Measurements from ENCODE around the gene ALLC.

The ALLC gene

DNA sequence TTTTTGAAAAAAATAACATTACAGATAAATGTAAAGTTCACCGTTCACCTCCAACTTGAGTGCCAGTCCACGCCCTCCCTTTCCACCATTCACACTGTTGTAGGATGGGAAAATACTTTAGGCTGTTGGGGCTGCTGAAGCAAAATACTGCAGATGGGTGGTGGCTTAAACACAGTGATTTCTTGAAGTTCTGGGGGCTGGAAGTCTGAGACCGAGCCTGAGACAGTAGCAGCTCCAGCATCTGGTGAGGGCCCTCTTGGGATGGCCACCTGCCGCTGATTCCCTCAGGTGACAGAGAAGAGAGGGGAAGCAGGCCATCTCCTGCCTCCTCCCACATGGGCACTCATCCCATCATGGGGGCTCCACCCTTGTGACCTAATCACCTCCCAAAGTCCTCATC lies 17.7 kb downstream of the ALLC start:
- in situ Hi-C loops (cut with MboI; ENCODE audit: low sequenced_read_pairs): no loop called here

DNA sequence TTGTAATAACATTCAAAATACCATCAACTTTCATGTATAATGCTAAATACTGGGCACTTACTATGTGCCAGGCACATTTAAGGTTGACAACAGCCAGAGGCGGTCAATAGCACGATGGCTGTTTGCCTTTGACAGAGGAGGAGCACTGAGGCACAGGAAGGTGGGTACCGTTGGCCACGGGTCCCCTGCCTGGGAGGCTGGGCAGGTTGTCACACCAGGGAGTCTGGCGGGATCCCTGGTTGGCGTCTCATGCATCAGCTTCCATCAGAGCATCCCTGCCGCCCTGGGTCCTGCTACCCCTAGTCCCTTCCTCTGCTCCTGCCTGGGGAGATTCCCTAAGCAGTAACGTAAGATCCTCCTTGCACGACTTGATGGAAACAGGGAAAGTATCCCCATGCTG lies 19.4 kb downstream of the ALLC start:
- in situ Hi-C loops (cut with MboI; ENCODE audit: low sequenced_read_pairs): no loop called here

DNA sequence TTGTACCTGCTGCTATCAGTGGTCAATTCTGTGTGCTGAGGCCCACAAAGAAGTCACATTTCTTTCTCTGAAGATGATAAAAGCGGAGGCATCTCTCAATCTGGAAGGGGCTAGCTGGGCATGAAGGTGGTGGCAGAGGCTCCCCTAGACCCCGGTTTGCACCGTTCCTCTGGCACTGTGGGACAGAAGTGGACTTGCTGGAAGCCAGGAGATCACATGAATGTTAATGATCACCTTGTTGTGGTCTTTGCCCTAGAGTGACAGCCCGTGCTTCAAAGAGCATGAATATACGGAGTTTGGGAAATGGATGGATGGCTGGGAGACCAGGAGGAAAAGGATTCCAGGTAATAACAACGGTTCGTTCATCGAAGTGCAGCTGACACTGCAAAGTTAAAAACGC lies 20.2 kb downstream of the ALLC start:
- in situ Hi-C loops (cut with MboI; ENCODE audit: low sequenced_read_pairs): no loop called here

DNA sequence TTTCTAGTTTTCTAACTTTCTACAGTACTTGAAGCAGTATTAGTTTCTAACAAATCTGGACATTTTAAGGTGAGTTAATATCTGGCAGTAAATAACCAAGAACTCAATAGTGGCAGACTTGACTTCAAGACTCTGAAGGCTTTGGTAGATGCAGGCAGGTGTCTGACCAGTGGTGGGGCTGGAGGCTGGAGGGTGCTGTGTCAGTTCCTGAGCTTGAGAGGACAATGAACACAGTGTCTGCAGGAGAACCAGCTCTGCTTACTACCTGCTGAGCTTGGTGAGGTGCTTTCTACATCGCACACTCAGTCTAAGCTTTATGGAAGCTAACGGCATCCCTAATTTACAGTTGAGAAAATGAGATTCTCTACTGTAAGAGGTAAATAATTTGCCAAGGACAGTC lies 21.2 kb downstream of the ALLC start:
- in situ Hi-C loops (cut with MboI; ENCODE audit: low sequenced_read_pairs): no loop called here

DNA sequence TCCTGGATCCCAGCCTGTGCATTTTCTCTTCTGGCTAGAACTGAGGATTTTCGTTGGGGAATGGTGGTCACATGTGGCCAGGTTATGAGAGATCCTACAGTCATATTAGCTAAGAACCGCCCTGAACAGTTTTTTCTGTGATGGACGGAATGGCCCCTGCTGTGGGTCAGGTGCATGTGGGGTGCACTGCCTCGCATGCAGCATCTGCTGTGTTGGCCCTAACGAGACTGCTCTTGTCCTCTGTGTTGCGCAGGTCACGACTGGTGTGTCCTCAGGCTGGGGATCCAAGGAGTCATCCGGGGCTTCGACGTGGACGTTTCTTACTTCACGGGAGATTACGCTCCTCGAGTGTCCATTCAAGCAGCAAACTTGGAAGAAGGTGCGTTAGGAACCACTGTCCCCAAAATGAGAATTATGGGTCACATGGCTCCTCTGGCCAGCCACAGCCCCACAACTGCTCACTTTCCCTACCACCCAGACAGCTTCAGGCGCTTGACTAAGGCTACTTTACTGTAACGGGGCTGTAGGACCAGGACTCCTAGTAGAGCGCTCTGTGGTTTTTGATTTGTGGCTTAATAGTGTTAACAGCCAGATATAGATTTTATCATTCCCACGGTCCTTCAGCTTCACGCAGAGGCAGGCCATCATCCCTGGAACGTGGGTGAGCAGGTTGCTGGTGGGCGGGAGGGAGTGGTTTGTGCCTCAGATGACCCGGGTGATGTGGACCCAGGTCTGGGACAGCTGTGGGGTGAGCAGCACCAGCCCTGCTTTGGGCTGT lies 21.8 kb downstream of the ALLC start:
- in situ Hi-C loops (cut with MboI; ENCODE audit: low sequenced_read_pairs): no loop called here

DNA sequence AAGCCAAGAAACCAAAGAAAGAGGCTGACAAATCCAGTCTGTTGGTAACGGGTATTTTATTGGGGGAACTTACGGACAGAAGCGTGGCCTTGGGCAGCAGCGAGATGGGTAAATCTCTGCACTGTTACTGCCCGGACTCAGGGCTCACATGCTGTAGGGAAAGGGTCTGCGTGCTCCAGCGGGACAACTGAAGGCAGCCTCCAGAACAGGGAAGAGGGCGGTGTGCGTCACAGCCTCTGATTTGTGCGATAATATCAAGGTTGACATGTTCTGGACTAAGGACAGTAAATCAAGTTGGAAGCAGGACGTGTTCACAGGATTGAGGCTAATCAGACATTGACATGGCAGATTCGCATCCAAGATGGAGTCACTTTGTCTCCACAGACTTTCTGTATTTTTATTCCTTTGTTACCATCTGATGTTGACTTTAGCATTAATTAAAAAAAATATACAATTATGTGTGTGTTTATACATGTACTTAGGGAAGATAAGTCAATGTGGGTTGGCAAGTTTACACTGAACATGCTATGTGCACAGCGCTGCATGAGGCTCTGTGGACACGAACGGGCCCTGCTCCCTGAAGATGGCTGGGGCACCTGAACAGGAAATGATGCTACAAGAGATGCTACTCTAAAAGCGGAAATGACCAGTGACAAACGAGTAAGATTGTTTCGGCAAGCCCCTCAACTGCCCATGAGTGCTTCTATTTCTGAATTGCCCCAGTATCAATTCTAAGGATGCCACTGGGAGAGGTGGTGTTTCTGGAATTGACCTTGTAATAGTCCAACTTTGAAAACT lies 22.7 kb downstream of the ALLC start:
- in situ Hi-C loops (cut with MboI; ENCODE audit: low sequenced_read_pairs): no loop called here

DNA sequence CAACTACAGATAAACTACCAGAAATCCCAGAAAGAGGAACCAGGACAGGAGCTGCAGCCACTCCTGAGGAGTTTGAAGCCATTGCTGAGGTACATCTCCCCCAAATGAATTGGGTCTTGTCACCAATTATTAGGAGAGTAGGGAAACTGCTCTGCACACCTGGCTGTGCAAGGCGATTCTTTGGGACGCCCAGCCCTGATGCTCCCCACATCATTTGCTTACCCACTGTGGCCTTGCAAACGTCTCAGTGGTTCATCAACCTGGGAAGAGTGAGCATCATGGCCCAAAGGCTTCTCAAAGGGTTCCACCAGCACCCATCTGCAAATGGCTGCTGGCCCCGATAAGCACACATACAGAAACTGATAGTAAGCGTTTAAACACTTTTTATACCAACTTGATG lies 23.6 kb downstream of the ALLC start:
- in situ Hi-C loops (cut with MboI; ENCODE audit: low sequenced_read_pairs): no loop called here

DNA sequence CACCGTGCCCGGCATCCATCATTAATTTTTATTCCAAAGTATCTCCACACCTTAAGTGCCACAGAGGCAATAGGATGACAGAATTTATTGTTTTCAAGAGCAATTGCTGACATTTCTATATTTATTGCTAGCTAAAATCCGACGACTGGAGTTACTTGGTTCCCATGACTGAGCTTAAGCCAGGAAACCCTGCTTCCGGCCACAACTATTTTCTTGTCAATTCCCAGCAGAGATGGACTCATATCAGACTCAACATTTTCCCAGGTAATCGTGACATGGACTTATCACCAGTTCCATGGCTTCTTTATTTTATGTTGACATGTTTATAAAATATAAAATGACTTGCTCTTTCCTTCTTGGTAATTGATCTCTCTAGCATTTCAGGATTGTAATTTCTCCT lies 24.8 kb downstream of the ALLC start:
- in situ Hi-C loops (cut with MboI; ENCODE audit: low sequenced_read_pairs): no loop called here

DNA sequence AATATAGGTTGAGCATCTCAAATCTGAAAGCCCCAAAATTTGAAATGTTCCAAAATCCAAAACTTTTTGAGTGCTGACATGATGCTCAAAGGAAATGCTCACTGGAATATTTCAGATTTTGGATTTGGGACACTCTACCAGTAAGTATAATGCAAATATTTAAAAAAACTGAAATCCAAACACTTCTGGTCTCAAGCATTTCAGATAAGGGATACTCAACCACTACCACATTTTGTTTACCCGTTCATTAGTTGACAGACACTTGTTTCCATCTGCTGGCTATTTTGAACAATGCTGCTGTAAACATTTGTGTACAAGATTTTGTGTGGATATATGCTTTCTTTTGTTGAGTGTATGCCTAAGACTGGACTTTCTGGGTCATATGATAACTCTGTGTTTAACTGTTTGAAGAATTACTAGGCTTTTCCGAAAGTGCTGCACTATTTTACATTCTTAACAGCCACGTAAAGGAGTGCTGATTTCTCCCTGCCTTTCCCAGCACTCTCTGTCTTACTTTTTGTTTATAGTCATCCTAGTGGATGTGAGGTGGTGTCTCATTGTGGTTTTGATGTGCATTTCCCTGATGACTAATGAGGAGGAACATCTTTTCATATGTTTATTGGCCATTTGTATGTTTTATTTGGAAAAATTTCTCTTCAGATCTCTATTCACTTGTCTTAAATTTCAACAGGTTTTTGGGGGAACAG lies 25.9 kb downstream of the ALLC start:
- in situ Hi-C loops (cut with MboI; ENCODE audit: low sequenced_read_pairs): no loop called here

DNA sequence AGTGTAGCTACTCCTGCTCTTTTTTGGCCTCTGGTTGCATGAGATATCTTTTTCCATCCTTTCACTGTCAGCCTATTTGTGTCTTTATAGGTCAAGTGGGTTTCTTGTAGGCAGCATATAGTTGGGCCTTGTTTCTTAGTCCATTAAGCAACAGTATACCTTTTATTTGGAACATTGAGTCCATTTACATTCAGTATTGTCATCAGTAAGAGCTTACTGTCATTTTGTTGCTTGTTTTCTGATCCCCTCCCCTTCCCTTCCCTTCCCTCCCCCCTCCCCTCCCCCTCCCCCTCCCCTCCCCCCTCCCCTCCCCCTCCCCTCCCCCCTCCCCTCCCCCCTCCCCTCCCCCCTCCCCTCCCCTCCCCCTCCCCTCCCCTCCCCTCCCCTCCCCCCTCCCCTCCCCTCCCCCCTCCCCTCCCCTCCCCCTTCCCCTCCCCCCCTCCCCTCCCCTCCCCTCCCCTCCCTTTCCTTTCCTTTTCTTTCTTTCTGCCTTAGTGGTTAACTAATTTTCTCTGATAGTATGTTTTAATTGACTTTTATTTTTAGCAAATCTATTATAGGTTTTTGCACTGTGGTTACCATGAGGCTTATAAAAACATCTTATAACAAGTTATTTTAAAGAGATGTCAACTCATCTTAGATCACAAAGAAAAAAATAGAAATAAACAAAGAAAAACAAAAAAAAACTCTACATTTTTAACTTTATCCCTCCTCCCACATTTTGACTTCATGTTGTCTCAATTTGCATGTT lies 32.2 kb downstream of the ALLC start:
- in situ Hi-C loops (cut with MboI; ENCODE audit: low sequenced_read_pairs): no loop called here

DNA sequence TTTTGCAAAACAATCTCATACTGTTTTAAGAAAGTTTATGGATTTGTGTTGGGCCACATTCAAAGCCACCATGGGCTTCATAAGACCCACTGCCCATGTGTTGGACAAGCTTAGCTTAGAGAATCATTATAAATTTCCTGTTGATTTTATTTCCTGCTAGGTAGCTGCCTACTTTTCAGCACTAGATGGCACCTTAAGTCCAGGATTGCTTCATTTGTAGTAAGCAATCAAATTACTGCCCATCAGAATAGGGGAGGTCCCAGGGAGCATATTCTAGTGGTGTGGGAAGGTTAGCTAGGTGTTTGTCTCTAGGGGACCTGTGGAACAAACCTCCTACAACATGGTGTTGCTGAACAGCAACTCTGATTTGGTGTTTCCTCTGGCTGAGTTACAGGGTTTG lies 34.4 kb downstream of the ALLC start:
- in situ Hi-C loops (cut with MboI; ENCODE audit: low sequenced_read_pairs): no loop called here

DNA sequence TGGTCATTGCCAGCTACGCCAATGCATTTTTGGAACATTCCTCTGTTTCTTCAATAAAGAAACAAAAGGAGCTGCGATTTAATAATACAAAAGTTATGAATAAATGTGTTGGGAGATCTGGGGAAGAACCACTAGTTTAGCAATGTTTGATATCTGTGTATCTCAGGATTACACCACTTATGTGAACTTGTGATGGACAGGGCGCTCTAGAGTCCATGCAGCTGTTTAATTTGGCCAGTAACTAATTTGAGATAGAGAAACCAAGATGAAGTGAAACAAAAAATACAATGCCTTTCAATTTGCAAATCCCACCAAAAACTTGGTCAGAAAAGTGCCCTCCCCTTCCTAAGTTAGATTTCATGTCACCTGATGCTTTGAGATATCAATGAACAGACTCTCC lies 38.5 kb downstream of the ALLC start:
- in situ Hi-C loops (cut with MboI; ENCODE audit: low sequenced_read_pairs): no loop called here

DNA sequence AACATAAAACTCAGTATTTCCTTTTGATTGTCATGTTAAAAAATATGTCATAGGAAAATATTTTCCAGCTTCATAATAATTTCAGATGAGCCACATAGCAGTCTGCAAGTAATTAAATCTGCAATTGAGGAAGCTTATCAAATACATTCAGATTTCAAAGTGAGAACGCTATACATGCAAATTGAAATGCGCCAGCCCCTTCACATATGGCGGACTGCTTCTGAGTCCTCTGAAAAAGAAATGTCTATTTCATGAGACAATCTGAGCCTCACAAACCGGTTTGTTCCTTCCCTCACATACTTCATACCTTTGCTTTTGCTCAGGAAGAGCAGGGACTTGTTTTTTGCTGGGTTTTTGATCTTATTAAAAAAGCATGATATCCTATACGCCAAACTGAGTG lies 43.1 kb downstream of the ALLC start:
- in situ Hi-C loops (cut with MboI; ENCODE audit: low sequenced_read_pairs): no loop called here

DNA sequence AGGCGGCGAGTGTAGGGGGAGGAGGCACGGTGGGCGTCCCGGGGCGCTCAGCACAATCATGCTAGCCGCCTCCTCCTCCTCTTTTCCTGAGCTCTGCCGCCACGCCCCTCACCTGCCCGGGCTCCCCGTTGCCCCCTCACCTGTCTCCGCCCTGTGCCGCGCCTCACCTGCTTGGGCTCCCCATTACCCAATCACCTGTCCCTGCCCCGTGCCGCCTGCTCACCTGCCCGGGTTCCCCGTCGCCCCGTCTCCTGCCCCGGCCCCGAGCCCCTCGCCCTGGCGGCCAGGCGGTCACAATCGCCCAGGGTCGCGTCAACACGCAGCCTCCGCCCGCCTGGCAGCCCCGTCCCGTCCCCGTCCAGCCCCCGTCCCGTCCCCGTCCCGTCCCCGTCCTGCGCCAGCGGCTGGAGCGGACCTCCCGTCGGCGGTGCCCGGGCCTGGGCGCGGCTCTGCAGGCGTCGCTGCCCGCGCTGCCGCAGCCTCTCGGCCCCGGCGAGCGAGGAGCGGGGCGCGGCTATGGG lies 45.3 kb downstream of the ALLC start, which contains the start of gene DCDC2C:
Gene DCDC2C (plus strand): TSS at position 340 of the 521 bp plus-strand sequence. CDS start 177 bp downstream, at position 517.
- in situ Hi-C loops (cut with MboI; ENCODE audit: low sequenced_read_pairs): no loop called here

DNA sequence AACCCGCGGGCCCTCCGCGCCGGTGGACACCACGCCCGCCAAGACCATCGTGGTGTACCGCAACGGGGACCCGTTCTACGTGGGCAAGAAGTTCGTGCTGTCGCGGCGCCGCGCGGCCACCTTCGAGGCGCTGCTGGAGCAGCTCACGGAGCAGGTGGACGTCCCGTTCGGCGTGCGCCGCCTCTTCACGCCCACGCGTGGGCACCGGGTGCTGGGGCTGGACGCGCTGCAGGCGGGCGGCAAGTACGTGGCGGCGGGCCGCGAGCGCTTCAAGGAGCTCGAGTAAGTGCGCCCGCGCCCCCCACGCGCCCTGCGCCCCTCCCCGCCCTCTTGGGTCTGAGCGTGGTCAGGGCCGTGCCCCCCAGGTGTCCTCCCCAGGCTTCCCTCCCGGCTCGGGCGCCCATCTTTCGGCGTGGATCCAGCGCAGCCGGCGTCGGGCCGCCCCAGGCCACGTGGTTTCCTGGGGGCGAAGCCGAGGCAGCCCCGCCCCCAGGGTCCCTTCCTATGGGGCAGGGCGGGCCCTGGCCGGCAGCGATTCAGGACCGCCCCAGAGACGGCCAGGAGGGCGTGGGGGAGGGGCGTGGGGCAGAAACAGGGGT lies 45.9 kb downstream of the ALLC start:
- in situ Hi-C loops (cut with MboI; ENCODE audit: low sequenced_read_pairs): no loop called here

DNA sequence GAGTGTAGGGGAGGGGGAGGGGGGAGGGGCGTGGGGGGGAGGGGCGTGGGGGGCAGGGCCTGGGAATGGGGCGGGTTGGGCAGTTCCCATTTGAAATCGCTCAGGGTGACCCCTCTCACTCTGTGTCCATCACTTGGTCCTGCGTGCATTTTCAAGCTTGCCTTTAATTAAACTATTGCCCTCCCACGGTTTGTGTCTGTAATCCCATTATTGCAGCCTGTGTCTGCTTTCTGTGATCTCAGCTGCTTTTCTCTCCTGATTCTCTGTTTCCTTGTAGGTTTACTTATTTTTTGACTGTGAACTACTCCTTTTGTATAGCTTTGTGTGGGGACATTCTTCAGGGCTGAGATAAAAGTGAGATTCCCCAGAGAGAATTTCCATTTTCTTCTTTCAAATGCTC lies 46.7 kb downstream of the ALLC start:
- in situ Hi-C loops (cut with MboI; ENCODE audit: low sequenced_read_pairs): no loop called here

DNA sequence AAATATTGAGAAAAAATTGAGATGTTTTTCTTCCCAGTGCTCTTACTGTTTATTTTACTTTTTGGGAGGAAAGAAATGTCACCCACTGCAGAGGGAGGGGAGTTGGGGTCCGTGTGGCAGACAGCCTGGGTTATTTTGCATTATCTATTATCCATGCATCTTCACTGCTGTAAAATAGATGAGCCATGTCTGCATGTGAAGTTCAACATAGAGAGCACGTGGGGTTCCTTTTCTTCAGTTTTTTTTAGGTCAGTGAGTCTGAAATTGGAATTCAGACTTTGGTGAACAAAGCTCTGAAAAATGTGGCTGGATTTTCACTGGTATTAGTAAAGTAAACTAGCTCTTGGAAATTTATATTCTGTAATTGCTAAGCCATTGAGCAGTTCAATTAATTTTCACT lies 47.8 kb downstream of the ALLC start:
- in situ Hi-C loops (cut with MboI; ENCODE audit: low sequenced_read_pairs): no loop called here

DNA sequence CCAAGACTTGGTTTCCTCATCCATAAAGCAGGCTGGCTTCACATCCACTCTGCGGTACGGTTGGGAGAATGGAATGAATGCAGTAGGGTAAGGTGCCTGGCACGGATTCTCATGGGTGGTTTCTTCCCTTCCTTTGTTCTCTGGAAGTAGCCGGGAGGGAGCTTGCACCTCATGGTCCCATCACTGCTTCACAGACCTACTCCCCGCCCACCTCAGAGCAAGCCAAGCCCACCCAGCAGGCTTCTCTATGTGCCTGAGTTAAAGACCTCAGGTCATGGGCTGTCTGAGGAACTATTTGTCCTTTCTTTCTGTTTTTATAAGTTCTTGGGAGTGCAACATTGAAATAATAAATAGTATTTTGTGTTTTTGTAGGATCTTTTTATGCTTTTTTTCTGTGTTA lies 48.9 kb downstream of the ALLC start:
- in situ Hi-C loops (cut with MboI; ENCODE audit: low sequenced_read_pairs): no loop called here

DNA sequence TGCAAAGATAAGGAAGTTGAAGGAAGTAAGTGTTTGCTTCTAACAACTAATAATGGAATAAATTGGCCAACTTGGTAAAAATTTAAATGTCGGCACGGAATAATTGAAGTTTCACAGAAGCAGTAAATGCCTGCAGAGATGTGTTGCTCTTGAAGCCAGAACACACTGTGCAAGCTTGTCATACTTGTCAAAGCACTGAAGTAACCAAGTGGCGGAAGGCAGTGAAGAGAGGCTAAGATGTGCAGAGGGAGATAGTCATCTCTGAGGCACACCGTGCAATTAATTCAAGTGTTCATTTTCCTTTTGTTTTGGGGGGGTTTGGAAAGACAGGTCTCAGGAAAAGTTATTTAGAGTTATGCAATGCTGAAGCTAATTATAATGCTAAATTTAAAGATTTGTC lies 50.6 kb downstream of the ALLC start:
- in situ Hi-C loops (cut with MboI; ENCODE audit: low sequenced_read_pairs): no loop called here

DNA sequence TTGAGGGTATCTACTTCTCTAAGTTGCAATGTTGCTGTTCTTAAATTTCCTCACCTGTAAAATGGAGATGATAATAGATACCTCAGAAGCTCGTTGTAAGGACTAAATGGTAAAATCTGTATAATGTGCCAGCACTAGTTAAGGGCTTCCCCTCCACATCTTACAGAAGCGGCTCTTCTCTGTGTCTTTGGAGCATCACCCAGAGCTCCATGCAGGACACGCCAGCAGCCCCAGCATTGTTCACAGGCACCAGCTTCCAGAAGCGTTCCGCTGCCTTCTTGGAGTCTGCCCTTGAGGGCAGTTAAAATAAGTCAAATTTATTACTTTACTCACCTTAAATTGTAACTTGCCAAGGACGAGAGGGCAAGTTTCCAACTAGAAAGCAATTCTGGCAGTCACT lies 51.2 kb downstream of the ALLC start:
- in situ Hi-C loops (cut with MboI; ENCODE audit: low sequenced_read_pairs): no loop called here

Measured in hTERT RPE-1 (cell line).